WTC11 (cell line): ENCODE measurements around the gene MDFIC2. TPM values are rescaled to one million over a fixed set of nuclear protein-coding genes. Genes with fewer than 3 reads are reported as not detected.
A peak's percentile ranks its signal among the peaks of the same experiment; 100 is the strongest.
"Not testable (repeated sequence)": the region's sequence is repeated elsewhere in the genome, so short reads cannot be mapped to it uniquely, and the experiment has no call there.

Experiments
- ATAC-seq: fragments of 200-7000 bp; cut with Tn5 transposase; 2 replicates; pipeline ENCODE4 v1.10.0; 2021; ENCODE audit warnings: mild to moderate bottlenecking, moderate library complexity
- CTCF ChIA-PET: fragments of 300-600 bp; sonication (Branson Sonifier 250); formaldehyde crosslinking; loops from one replicate; lab custom pipeline; 2021; ENCODE audit warnings: antibody characterized with exemption; lab: Charles Lee
- POLR2A ChIA-PET: fragments of 350-600 bp; sonication (Branson Sonifier 250); formaldehyde crosslinking; loops from one replicate; lab custom pipeline; 2021; ENCODE audit warnings: antibody characterized with exemption; lab: Charles Lee
- DNase-seq: peaks from one replicate; pipeline ENCODE4 v3.0.0; 2021; ENCODE audit warnings: low spot score
- H3K27ac Mint-ChIP-seq: 2 replicates; pipeline ENCODE4 v1.8.0; 2021; ENCODE audit warnings: mixed read lengths
- H3K27me3 Mint-ChIP-seq: 2 replicates; pipeline ENCODE4 v1.8.0; 2021; ENCODE audit warnings: low read depth, mild to moderate bottlenecking, moderate library complexity, mixed read lengths
- H3K36me3 Mint-ChIP-seq: 2 replicates; pipeline ENCODE4 v1.8.0; 2021; ENCODE audit warnings: mixed read lengths
- H3K4me1 Mint-ChIP-seq: 2 replicates; pipeline ENCODE4 v1.8.0; 2022; ENCODE audit warnings: mixed read lengths
- H3K4me3 Mint-ChIP-seq: 2 replicates; pipeline ENCODE4 v1.8.0; 2021; ENCODE audit warnings: mild to moderate bottlenecking, moderate library complexity, mixed read lengths
- H3K9me3 Mint-ChIP-seq: 2 replicates; pipeline ENCODE4 v1.8.0; 2021; ENCODE audit warnings: mixed read lengths
- NFE2L1 ChIP-seq: sonication (generic); formaldehyde crosslinking; IDR thresholded peaks from 2 replicates; pipeline ENCODE4 v1.8.1; 2023; ENCODE audit warnings: missing genetic modification reagents
- PREB ChIP-seq: sonication (generic); formaldehyde crosslinking; IDR thresholded peaks from 2 replicates; pipeline ENCODE4 v1.8.1; 2022; ENCODE audit warnings: mild to moderate bottlenecking, missing genetic modification reagents, moderate library complexity, borderline replicate concordance
- ZNF512 ChIP-seq: sonication (generic); formaldehyde crosslinking; IDR thresholded peaks from 2 replicates; pipeline ENCODE4 v1.8.1; 2022; ENCODE audit warnings: missing genetic modification reagents, borderline replicate concordance
- total RNA-seq: library from RNA; stranded (reverse); gene quantifications from 3 replicates; pipeline ENCODE4 v1.2.3, GENCODE V29; 2021
- TF ChIP-seq, protein P1 (sequence below): sonication (generic); formaldehyde crosslinking; IDR thresholded peaks from 2 replicates; pipeline ENCODE4 v1.8.0; 2022; ENCODE audit warnings: missing genetic modification reagents
- TF ChIP-seq, protein P2 (sequence below): fragments of 250-450 bp; sonication (Bioruptor Pico); IDR thresholded peaks from 2 replicates; pipeline ENCODE4 v1.9.0; 2021; ENCODE audit warnings: mild to moderate bottlenecking, borderline replicate concordance

MDFIC2 gene
- total RNA-seq, 1 experiment from 2014 or later: not detected

DNA sequence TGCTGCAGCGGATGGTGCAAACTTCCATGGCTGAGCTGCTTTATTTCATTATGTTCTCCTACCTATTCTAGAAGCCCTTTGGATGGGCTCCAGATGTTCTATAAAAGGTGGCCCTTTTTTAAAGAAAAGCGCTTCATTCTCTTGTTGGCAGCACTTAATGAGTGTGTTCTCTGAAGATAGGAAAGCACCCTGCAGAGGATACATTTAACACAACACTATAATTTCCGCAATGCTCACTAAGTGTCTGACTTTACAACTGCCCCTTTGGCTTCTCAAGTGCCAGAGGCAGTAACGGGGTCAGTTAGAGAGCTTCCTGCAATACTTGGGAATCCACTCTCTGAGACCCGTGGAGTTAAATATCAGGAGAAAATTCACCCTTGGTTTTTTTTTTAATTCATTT, 88.1 kb downstream of the MDFIC2 start:
- TF ChIP-seq ZNF512 (CRISPR knock-in tag): no peak
- TF ChIP-seq NFE2L1 (CRISPR knock-in tag): no peak
- TF ChIP-seq PREB: no peak
- ChIA-PET POLR2A (no interaction called here), CTCF (no interaction called here)
- Mint-ChIP-seq H3K9me3 (0 out of 2 replicates have a peak, but pooled peaks cover 3% of the 10 kb centered on the region), H3K4me3 (no peak overlapping the region), H3K4me1 (peaks cover 13% of the 10 kb centered on the region), H3K36me3 (no peaks in the 10 kb centered on the region), H3K27me3 (no peaks in the 10 kb centered on the region), H3K27ac (no peak overlapping the region)
- no peak for ATAC-seq
- no peak for DNase-seq

- DNase-seq: no peak
- no peak for ATAC-seq
- CTCF ChIA-PET: no interaction called here
- Mint-ChIP-seq H3K4me3 (no peak overlapping the region), H3K4me1 (no peaks in the 10 kb centered on the region), H3K36me3 (no peaks in the 10 kb centered on the region), H3K27me3 (no peaks in the 10 kb centered on the region), H3K27ac (no peak overlapping the region), H3K9me3 (no peaks in the 10 kb centered on the region)
- TF ChIP-seq, protein P1, sequence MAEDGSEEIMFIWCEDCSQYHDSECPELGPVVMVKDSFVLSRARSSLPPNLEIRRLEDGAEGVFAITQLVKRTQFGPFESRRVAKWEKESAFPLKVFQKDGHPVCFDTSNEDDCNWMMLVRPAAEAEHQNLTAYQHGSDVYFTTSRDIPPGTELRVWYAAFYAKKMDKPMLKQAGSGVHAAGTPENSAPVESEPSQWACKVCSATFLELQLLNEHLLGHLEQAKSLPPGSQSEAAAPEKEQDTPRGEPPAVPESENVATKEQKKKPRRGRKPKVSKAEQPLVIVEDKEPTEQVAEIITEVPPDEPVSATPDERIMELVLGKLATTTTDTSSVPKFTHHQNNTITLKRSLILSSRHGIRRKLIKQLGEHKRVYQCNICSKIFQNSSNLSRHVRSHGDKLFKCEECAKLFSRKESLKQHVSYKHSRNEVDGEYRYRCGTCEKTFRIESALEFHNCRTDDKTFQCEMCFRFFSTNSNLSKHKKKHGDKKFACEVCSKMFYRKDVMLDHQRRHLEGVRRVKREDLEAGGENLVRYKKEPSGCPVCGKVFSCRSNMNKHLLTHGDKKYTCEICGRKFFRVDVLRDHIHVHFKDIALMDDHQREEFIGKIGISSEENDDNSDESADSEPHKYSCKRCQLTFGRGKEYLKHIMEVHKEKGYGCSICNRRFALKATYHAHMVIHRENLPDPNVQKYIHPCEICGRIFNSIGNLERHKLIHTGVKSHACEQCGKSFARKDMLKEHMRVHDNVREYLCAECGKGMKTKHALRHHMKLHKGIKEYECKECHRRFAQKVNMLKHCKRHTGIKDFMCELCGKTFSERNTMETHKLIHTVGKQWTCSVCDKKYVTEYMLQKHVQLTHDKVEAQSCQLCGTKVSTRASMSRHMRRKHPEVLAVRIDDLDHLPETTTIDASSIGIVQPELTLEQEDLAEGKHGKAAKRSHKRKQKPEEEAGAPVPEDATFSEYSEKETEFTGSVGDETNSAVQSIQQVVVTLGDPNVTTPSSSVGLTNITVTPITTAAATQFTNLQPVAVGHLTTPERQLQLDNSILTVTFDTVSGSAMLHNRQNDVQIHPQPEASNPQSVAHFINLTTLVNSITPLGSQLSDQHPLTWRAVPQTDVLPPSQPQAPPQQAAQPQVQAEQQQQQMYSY (CRISPR knock-in tag): no peak
- TF ChIP-seq, protein P2, sequence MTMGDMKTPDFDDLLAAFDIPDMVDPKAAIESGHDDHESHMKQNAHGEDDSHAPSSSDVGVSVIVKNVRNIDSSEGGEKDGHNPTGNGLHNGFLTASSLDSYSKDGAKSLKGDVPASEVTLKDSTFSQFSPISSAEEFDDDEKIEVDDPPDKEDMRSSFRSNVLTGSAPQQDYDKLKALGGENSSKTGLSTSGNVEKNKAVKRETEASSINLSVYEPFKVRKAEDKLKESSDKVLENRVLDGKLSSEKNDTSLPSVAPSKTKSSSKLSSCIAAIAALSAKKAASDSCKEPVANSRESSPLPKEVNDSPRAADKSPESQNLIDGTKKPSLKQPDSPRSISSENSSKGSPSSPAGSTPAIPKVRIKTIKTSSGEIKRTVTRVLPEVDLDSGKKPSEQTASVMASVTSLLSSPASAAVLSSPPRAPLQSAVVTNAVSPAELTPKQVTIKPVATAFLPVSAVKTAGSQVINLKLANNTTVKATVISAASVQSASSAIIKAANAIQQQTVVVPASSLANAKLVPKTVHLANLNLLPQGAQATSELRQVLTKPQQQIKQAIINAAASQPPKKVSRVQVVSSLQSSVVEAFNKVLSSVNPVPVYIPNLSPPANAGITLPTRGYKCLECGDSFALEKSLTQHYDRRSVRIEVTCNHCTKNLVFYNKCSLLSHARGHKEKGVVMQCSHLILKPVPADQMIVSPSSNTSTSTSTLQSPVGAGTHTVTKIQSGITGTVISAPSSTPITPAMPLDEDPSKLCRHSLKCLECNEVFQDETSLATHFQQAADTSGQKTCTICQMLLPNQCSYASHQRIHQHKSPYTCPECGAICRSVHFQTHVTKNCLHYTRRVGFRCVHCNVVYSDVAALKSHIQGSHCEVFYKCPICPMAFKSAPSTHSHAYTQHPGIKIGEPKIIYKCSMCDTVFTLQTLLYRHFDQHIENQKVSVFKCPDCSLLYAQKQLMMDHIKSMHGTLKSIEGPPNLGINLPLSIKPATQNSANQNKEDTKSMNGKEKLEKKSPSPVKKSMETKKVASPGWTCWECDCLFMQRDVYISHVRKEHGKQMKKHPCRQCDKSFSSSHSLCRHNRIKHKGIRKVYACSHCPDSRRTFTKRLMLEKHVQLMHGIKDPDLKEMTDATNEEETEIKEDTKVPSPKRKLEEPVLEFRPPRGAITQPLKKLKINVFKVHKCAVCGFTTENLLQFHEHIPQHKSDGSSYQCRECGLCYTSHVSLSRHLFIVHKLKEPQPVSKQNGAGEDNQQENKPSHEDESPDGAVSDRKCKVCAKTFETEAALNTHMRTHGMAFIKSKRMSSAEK (CRISPR knock-in tag): no peak
- POLR2A ChIA-PET: no interaction called here
Observed at GRCh38 chr3:70218471-70218870, 94.0 kb downstream of the MDFIC2 start.

DNA sequence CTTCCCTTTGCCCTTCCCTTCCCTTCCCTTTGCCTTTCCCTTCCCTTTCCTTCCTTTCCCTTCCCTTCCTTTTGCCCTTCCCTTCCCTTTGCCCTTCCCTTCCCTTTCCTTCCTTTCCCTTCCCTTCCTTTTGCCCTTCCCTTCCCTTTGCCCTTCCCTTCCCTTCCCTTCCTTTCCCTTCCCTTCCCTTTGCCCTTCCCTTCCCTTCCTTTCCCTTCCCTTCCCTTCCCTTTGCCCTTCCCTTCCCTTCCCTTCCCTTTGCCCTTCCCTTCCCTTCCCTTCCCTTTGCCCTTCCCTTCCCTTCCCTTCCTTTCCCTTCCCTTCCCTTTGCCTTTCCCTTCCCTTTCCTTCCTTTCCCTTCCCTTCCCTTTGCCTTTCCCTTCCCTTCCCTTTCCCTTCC, 101.2 kb downstream of the MDFIC2 start:
- H3K4me1 Mint-ChIP-seq, DNase-seq, H3K9me3 Mint-ChIP-seq, H3K4me3 Mint-ChIP-seq, ATAC-seq, H3K27me3 Mint-ChIP-seq, POLR2A ChIA-PET, H3K36me3 Mint-ChIP-seq, CTCF ChIA-PET, H3K27ac Mint-ChIP-seq: not testable (repeated sequence)
- 0 out of 2 replicates have a peak, but pooled peaks have one; percentile 31 for TF ChIP-seq ZNF512 (CRISPR knock-in tag)
